HL-60 (cell line): Measurements from ENCODE around the gene CHD9.

Source experiments
- DNase-seq, 2 experiments: peaks; one replicate each; pipeline ENCODE4 v3.0.0-alpha.2; 2010 to 2020; ENCODE audit warnings: low read depth in 1 of 2, low spot score in 1 of 2
- H3K27ac ChIP-seq: fragments of 250-450 bp; sonication (Bioruptor Pico); replicated peaks from 2 replicates; pipeline ENCODE4 v1.5.1; 2020; ENCODE audit warnings: mild to moderate bottlenecking, moderate library complexity
- H3K27me3 ChIP-seq: fragments of 250-450 bp; sonication (Bioruptor Pico); 2 replicates; pipeline ENCODE4 v1.5.1; 2021; ENCODE audit warnings: mild to moderate bottlenecking, moderate library complexity; ENCODE audit not compliant: insufficient read depth, poor library complexity, severe bottlenecking
- H3K4me3 ChIP-seq: replicated peaks from 2 replicates; pipeline ENCODE4 v1.5.1; 2011; ENCODE audit warnings: mild to moderate bottlenecking, control low read depth, low read length; ENCODE audit not compliant: insufficient read depth
- CTCF ChIP-seq: IDR thresholded peaks from one replicate; pipeline ENCODE4 v1.5.1; 2011; ENCODE audit warnings: low read length, control low read depth, inconsistent platforms; ENCODE audit not compliant: insufficient read depth
- GABPA ChIP-seq: IDR thresholded peaks from 2 replicates; pipeline ENCODE4 v1.6.1; 2012; ENCODE audit warnings: low read depth
- POLR2AphosphoS5 ChIP-seq: IDR thresholded peaks from 2 replicates; pipeline ENCODE4 v1.6.1; 2012; ENCODE audit warnings: low read depth
- REST ChIP-seq: IDR thresholded peaks from 2 replicates; pipeline ENCODE4 v1.6.1; 2012; ENCODE audit warnings: low read depth; ENCODE audit not compliant: insufficient replicate concordance
- SPI1 ChIP-seq: IDR thresholded peaks from 2 replicates; pipeline ENCODE4 v1.6.1; 2012; ENCODE audit warnings: low read depth, mild to moderate bottlenecking, borderline replicate concordance
- long read RNA-seq: library from polyadenylated mRNA; unstranded; transcript quantifications from one replicate; pipeline ENCODE4 v2.0.0, GENCODE V29; 2020

Gene CHD9
- long read RNA-seq, partial matches to known transcripts: 79 of 95 reads
- long read RNA-seq, other reads (novel, unspliced or antisense): 14 of 95 reads

GRCh38 chr16:53054670-53055485 is at the start of gene CHD9:
Gene CHD9 (plus strand): TSS chr16:53054991. CDS start chr16:53156090, 101,099 bp downstream.
- TF ChIP-seq CTCF (peak; percentile 79), POLR2AphosphoS5 (peak; percentile 61; the same call in 1 of the 2 replicates), GABPA (no peak), REST (peak; percentile 51), SPI1 (no peak; the same call in 1 of the 2 replicates)
- H3K4me3 ChIP-seq: peak within 1 kb of the TSS; percentile 85
- peak; percentile 74 to 80 for DNase-seq

GRCh38 chr16:53007095-53007494 is 47.7 kb upstream of the CHD9 start:
- no peak overlapping the region for H3K27ac ChIP-seq
- H3K4me3 ChIP-seq: no peak overlapping the region
- H3K27me3 ChIP-seq: peaks cover 3% of the 10 kb centered on the region
- DNase-seq: no peak
- TF ChIP-seq GABPA (no peak), REST (no peak), CTCF (no peak), SPI1 (no peak)

More at GRCh38 chr16:53054670-53055485, at the start of gene CHD9:
- H3K27me3 ChIP-seq: no peaks in the 10 kb centered on the region
- H3K27ac ChIP-seq: peak within 1 kb of the TSS; percentile 81

GRCh38 chr16:53014287-53014686 is 40.5 kb upstream of the CHD9 start:
- no peak overlapping the region for H3K27ac ChIP-seq
- H3K27me3 ChIP-seq: no peaks in the 10 kb centered on the region
- no peak for DNase-seq
- H3K4me3 ChIP-seq: no peak overlapping the region
- TF ChIP-seq REST (no peak), GABPA (no peak), SPI1 (no peak), CTCF (no peak), POLR2AphosphoS5 (no peak)
